NCI-H226 (cell line): ENCODE measurements around the gene GRID2.

ENCODE experiments used
- DNase-seq: peaks from one replicate; pipeline ENCODE4 v3.0.0-alpha.2; 2015

The GRID2 gene

DNA sequence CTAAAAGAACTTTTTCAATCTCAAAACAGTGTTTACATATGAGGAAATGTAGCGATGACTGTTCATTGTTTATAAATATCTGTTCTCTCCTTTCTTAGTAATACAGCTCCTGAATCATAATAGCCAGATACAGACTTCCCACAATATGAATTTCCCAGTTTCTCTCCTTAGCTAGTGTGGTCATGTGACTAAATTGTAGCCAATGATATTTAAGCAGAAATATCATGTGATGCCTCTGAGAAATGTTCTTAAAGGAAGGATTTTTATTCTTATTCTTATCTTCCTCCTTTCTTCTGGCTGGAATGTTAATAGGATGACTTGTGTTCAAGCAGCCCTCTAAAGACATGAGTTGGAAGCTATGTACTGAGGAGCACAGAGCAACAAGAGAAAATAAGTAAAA, 1141.1 kb downstream of the GRID2 start:
- DNase-seq: no peak

DNA sequence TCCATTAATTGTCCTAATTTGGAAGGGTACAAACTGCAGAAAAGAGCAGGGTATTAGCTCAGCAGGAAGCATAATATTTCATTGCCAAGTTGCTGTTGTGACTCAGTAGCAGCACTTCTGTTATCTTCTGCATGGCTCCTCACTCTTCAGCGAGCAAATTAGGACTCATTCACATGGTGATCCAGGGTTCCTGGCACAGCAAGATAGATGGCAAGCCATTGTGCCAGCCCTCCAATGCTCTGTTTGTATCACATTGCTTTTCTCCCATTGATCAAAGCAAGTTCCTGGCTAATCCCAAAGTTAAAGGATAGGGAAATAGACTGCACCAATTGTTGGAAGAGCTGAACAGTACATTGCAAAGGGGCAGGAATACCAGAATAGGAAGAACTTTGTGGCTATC, 1142.3 kb downstream of the GRID2 start:
- DNase-seq: no peak

DNA sequence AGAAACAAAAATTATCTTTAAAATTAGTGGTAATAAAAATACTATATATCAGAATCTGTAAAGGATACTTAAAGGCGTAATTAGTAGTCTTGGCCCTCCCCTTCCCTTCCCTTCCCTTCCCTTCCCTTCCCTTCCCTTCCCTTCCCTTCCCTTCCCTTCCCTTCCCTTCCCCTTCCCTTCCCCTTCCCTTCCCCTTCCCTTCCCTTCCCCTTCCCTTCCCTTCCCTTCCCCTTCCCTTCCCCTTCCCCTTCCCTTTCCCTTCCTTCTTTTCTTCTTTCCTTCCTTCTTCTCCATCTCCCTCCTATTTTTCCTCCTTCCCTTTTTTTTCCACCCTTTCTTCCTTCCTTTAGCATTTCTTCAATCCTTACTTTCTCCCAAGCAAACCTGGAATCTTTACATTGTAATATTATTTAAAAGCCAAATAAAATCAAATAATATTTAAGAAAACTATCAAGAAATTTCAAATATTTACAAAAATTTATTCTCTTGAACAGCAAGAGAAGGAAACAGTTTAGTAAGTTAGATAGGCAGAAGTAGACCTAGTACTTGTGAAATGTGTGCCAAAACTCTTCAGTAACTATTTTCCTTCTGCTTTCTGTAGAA, 1145.0 kb downstream of the GRID2 start:
- no peak for DNase-seq

DNA sequence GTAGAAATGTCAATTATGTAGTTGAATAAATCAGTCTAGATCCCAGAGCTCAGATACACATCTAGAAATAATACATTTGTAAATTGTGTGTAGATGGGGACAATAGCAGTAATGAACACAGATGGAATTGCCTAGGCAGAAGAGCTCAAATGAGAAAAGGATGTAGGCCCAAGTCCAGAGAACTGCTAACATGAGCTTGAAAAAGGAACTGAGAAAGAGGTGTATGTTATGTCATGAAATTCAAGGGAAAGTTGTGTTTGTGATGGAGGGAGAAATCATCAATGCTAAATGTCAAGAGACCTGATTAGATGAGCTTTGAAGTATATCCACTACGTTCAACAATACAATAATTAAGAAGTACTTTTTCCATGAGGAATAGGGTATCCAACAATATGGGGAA, 1148.2 kb downstream of the GRID2 start:
- no peak for DNase-seq

DNA sequence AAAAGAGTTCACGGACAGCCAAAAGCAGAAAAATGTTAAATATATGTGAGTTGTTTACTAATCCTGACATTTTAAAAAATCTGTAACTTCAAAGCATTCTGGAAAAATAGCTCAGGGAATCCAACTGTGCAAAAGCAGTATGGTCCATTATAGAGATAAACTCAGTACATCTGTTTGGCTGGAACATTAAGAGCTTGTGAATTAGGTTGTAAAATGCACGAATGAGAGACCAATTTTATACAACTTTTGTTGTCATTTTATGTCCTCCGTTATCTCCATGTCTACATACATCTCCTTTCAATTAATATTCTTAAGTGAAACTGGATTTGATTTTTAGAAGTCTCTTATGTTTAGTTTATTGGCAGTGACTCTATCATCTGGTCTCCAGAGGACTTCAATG, 1157.8 kb downstream of the GRID2 start:
- no peak for DNase-seq

DNA sequence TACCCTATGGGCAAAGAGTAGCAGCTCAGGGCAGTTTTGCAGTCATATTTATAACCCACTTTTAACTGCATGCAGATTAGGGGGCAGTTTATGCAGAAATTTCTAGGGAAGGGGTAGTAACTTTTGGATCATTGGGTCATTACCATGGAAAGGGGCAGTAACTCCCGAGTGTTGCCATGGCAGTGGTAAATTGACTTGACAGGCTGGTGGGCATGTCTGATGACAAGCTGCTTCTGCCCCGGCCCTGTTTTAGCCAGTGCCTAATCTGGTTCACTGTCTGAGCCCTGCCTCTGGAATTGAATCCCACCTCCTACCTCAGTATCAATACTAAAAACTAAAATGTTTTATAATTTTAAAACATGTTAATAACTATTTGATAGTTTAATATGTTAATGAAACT, 1162.7 kb downstream of the GRID2 start:
- DNase-seq: no peak

DNA sequence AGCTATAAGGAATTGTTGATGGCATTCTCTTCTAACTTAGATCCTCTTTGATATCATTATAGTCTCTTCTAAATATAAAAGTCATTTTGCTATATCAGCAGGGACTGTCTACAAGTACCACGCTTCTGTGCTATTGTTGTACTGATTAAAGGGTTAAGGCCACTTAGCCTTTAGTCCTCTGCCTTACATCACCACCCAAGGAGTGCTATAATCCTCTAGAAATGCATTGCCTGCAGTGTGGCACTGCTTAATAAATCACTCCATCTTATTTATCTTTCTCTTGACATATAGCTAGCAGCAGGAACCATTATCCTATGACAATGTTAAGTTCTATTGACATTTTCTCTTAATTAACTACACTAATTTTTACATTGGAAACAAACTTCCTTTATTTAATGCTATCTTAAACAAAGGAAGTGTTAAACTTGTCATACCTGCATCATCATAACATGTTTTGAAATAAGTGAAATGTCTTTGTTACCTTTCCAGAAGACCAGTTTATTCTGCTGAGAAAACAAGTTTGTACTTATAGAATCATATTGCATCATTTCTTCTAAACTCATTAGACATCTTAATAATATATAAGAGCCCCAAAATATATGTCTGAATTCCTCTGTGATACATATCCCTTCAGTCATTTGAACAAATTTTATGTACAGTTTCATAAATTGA, 1163.9 kb downstream of the GRID2 start:
- DNase-seq: no peak

DNA sequence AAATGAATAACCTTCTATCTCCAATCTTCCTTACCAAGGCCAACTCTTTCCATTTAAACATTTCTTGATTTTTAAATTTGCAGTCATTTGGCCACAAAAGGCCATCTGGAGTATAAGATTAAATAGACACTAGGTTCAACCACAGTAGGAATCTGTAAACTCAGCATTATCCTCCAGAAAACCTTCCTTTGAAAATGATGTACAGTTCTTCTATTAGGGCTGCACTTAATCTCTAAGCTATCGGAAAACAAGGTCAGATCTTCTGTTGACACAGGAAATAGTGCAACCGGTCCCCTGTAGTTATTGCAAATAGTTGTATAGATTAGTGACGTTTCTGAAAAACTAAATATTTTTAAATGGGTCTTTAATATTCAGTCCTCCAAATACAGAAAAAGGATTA, 1165.8 kb downstream of the GRID2 start:
- DNase-seq: no peak

DNA sequence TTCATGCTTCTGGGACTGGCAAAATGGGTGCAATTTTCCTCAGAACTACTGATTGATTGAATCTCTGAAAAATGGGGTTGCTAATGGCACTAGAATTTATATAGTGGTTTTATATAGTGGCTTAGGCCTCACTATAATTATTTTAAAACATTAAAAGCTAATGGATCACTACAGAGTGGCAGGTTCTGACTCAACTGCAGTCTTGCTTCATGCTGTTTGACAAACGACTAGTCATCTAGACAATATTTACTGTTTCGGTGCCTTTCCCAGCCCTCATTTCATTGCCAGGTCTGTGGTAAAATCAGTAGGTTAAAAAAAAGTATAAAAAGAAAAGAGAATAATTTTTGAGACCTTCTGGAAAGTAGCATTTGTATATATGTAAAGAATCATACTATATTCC, 1172.0 kb downstream of the GRID2 start:
- DNase-seq: no peak

DNA sequence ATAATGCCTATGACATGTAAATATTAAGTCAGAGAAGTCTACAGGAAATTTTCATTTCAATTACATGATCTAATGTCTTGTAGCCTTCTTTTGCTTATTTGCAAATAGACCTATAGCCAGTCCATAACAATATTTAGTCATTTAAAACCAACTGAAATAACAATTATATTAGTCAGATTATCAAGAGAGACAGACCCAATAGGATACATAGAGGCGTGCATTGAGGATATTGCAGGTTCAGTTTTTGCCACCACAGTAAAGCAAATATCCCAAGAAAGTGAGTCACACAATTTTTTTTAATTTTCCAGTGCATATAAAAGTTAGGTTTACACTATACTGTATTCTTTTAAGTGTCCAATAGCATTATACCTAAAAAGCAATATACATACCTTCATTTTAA, 1175.0 kb downstream of the GRID2 start:
- DNase-seq: no peak

DNA sequence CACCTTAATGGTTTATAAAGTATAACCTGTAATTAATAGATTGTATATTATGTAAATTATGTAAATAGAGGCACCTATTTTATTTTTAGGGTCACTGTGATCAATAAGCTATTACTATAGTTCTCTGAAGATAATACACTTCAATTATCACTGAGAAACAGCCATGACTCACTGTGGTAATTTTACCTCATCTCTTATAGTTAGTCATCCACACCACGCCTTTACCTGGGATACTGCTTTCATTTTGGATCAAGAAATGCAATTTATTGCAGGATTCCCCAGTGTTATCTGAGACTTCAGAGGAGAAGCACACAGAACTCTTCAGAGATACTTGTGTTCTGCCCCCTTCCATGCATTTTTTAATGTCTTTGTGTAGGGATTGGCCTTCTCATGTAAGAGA, 1176.7 kb downstream of the GRID2 start:
- DNase-seq: no peak

DNA sequence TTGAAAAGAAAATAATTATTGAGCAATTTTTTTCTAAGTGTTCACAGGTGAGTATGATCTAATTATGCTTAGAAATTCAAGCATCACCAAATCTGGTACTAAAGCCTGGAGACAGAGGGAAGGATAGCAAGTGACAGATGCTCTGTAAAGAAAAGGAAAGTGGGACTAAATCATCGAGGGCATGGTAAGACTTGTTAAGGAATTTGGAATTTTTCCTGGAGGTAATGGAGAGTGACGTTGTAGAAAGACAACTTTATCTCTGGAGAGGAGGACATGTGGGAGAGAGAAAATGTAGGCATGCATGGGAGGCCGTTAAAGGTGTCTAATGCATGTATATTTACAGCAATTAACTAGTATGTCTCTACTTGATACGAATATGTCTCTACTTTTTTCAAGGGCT, 1191.6 kb downstream of the GRID2 start:
- DNase-seq: no peak

DNA sequence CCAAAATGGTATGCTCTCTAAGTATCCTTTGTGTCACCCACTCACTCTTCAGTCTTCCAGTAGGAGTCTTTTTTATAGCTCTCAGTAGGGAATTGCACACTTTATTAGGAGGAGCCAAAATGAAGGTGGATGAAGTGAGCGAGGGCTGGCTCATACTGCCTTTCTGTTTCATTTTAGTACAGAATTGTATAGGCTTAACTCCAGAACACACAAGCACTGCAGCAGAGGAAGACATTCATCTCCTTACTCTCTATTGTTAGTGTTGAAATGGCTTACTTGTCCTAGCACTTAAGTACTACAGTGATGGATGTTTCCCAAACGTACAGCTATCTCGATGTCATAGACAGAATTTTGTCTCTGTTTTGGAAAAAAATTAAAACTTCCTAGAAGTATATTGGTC, 1197.5 kb downstream of the GRID2 start:
- DNase-seq: no peak

DNA sequence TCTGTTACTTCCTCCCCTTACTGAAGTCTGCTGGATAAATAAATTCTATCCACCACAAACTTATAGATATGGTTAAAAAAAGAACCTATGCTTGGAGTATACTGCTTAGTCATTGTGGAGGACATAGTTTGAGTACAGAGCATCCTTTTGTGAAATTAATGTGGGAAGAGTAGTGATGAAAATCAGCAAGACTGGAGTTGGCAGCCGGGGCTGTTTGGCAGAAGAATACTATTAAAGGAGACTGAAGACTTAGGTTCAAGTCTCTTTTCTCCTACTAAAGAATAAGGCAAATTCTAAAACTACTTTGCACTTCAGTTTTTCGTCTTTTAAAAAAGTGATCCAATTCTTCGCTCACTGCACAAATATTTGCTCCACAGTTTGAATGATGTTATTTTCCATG, 1198.2 kb downstream of the GRID2 start:
- no peak for DNase-seq

DNA sequence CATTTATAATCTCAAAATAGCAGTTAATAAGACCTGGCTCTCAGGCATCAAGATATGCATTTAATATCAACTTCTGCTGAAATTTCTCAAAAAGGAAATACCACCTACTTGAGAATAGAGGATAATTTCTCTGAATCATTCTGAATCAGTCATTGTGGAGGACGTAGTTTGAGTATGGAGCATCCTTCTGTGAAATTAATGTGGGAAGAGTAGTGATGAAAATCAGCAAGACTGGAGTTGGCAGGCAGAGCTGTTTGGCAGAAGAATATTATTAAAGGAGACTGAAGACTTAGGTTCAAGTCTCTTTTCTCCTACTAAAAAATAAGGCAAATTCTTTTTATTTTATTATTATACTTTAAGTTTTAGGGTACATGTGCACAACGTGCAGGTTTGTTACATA, 1199.2 kb downstream of the GRID2 start:
- DNase-seq: no peak

DNA sequence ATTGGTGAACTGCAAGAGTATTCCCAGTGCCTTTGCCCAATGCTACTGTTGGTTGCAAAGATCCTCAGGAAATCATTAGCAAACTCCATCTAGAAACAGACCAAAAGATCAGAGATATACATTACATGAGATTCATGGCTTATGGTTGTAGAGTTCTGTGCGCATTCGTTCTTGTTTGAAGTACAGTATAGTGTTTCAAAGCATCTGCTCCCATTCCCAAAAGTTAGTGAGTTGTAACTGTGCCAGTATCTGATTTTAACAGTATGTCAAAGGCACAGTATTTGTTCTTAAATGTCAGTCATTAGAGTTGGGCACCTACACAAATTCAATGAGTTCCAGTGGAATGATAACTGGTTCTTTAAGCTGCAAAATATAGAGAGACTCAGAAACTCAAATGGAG, 1210.1 kb downstream of the GRID2 start:
- no peak for DNase-seq

DNA sequence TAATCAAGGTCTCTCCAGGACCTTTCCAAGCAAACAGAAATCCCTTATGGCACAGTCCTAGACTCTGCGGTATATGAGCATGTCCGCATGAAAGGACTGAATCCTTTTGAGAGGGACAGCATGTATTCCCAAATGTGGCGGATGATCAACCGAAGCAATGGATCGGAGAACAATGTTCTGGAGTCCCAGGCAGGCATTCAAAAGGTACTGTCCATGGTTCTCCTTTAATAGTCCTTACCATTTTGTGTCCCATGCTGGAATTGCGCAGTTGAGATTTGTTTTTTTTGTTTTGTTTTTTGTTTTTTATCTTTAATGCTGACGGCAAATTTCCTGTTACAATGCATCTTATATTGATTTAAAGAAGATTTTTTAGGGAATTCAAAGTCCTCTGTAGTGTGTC, 1211.4 kb downstream of the GRID2 start:
- DNase-seq: no peak

DNA sequence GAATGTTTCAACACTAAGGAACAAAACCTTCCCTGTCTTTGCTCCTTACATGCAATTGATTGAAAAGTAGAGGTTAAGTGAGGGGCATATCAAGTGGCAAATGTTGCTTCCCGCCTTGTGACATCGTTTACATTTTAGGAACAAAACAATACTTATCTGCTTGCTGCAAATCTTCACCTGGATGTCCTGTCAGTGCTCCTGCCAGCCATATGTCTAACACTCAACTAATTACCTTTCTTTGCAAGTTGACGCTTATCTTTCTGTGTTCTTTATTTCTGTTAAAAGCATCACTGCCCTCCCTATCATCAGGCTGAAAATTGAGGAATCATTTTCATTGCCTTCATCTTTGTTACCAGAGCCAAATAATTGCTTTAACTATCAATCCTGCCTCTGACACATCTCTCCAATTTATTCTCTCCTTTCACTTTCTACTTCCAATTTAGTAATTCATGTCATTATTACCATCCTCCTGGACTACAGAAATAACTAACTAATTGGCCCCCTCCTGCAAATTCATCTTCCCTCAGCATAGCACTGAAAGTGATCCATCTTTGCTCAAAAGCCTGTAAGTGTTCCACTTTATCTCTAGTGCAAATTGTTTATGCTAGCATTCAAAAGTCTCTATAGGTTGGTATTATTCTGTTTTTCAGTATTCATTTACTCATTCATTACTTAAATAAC, 1226.1 kb downstream of the GRID2 start:
- DNase-seq: no peak

DNA sequence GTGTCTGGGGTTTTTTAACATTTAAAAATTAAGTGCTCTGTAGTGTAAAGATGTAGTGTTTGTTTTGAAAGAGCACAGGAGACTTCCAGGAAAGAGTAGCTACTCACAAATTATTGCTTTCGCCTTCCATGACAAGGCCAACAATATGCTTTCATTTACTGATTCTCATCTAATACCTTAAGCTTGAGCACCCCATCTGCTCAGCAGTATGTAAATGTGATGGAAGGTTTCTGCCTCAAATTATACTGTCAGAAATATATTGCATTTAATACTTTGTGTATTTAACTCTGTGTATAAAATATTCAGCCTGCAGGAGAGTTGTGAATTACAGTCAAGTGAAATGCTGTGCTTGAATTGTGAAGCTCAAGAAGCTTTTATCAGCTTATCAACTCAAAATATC, 1228.5 kb downstream of the GRID2 start:
- no peak for DNase-seq

DNA sequence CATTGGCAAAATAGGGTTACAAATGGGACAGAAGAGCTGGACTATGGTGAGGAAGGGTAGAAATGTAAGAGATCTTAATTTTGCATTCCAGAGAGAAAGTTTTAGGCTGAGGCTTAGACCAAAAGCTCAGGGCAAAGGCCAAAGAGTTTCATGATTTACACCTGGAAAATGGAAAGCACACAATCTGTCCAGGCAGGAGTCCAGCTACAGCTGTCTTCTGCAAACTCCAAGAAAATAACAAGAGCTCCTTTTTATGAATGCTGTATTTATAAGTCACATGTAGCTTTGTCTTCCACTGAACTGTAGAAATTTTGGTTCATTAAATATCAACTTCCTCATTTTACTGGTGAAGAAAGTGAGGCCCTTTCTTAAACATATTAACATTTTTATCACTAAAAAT, 1236.8 kb downstream of the GRID2 start:
- no peak for DNase-seq

DNA sequence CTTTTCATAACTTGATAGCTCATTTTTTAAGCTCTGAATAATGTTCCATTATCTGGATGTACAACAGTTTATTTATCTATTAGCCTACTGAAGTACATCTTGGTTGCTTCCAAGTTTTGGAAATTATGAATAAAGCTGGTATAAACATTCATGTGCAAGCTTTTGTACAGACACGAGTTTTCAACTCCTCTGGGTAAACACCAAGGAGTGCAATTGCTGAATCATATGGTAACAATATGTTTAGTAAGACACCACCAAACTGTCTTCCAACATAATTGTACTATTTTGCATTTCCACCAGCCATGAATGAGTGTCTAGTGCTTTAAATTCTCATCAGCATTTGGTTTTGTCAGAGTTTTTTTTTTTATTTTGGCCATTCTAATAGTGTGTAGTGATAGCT, 1258.1 kb downstream of the GRID2 start:
- DNase-seq: no peak

DNA sequence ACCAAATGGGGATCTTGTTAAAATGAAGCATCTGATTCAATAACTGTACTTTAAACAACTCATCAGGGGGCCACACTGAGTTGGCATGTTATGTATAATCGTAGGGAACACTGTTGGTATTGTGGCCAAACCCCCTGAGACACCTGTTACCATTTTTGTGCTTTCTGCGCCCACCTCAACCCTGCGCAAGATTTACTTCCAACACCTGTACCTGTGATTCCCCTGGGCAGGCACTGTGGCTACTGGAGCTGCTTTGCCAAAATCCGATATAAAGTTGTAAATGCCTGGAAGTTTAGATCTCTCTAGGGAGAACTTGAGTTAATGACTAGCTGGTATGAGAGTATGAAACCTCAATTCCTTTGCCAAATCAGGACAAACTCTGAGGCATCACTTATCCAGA, 1265.0 kb downstream of the GRID2 start:
- no peak for DNase-seq

DNA sequence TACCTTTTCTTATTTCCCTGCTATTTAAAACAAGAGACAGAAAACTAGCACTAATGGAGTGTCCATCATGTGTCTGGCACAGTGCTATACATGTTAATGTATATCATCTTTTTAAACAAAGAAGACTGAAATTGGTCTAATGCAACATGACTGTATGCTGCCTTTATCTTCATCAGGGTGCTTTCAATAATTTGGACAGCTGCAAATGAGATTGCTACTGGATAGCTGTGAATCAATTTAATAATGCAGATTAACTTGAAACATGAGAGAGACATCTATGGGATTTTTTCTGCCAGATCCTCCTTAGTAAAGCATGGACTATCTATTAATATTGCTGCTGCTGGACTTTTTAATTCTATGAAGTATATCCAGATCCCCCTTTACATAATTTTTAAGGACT, 1269.5 kb downstream of the GRID2 start:
- no peak for DNase-seq

DNA sequence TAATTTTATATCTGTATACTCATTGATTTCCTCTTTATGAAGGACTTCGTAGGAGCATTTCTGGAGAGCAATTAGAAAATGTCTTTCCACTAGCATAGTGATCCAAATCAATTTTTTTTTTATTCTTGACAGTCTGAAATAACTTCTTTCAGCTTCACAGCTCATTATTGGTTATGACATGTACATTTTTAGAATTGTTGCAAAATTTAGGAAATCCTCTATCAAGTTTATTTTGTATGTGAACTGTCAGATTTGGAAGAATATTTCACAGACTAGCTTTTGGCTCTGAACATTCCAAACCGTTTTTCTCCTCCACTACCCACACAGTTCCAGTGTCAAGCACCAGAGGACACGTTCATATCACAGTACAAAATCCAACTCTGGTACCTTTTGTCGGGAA, 1275.2 kb downstream of the GRID2 start:
- no peak for DNase-seq

DNA sequence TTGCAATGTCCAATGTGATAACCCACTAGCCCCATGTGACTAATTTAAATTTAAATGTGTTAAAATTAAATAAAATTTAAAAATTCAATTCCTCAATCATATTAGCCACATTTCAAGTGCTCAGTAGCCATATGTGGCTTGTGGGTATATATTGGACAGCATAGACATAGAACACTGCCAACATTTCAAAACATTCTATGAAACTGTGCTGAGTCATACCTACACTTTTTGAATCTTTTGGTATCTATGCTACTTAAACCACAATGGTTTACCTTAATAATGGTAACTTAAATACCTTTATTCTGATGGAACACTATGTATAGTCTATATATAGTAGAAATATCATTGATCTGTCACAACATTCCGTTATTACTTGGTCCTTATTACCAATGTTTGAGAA, 1301.4 kb downstream of the GRID2 start:
- no peak for DNase-seq
